Stimulated activated CD8-positive, alpha-beta memory T cell treated with anti-CD3 and anti-CD28 coated beads, Interleukin-15, amount 100 ng/mL, for 4 hours (primary cell): ENCODE measurements around the gene POU5F1.

Experiments used
- DNase-seq, 2 donors: peaks; one replicate each; pipeline ENCODE4 v3.0.0-alpha.2; 2020; ENCODE audit warnings: low read depth in 2 of 2

POU5F1 gene

DNA sequence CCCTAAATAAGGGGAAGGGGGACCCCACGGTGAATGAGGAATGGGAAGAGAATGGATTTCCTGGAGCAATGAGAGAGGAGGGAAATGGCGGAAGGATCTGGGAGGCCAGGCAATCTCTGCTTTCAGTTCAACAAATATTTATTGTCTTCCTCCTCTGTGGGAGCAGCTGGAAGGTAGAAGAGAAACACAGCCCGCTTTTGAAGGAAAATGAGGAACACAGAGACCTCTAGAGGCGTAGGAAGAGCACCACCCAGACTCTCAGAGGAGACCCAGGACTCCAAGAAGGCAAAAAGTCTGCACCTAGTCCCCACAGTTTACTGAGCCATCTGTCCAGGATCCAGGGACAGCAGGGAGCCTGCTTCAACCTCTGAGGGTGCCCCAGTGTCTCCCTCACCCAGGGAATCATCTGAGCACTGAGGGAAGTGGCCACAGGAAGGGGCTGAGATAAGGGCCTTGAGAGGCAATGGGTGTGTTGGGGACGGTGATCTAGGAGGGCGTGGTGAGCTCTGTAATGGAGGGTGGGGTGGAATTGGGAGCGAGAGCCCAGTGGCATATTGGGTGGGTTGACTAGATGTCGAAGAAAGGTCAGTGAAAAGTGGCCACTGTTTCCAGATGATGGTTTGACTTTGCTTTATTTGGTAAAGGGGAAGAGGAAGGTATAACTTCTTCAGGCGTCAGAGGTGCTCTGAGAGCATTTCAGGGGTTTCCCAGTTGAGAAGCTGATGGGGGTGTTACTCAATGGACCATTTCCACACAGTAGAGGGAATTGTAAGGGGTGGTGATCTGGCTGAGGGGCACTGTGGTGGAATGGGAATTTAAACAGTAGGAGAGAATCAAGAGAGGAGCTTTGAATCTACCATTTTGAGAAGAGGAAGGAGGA, 55.3 kb downstream of the POU5F1 start:
- no peak for DNase-seq

DNA sequence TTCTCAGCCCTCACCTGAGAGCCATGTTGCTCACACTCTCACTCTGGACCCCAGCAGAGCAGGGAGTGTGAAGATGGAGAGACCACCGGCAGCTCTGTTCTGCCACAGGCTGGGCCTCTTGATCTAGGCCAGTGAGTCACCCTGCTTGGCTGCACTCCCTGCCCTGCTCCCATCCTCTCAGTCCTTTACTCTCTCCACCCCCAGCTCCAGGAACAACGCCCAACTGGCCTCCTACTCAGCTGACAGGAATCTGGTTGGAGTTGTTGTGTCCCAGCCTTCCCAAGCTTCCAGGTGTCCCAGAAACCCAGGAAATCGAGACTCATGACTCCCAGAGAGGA, 56.0 kb downstream of the POU5F1 start, which contains the start of gene PSORS1C1:
Gene PSORS1C1 (plus strand): TSS at position 260 of the 338 bp plus-strand sequence. CDS start 14,833 bp downstream, outside the sequence.
- DNase-seq, result no peak
